ENCODE measurements around the gene RACK1.
A peak's percentile ranks its signal among the peaks of the same experiment; 100 is the strongest.

RACK1 gene

DNA sequence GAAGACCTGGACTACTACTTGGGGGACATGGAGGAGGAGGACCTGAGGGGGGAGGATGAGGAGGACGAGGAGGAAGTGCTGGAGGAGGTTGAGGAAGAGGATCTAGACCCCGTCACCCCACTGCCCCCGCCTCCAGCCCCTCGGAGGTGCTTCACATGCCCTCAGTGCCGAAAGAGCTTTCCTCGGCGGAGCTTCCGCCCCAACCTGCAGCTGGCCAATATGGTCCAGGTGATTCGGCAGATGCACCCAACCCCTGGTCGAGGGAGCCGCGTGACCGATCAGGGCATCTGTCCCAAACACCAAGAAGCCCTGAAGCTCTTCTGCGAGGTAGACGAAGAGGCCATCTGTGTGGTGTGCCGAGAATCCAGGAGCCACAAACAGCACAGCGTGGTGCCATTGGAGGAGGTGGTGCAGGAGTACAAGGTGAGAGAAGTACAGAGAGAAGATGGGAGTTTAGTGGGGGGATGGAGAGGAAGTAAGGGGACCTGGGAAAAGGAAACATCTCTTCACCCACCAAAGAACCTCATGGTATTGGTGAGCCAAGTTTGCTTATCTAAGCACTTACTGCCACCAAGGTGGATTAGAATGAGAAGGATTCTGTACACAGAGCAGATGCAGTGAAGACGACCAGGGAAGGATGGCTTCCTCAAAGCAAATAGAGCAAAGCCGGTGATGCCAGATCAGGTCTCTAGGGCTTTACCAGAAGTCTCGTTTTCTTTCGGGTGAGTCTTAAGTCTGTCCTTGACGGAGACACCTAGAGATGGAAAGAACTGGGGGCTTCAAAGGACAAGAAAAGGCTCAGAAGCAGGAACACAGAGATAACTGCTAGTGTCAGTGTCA is 19.1 kb downstream of the RACK1 start:
- FAIRE-seq (peak; percentile 48), DNase-seq (ENCODE audit: insufficient read length) (no peak)
- TF ChIP-seq POLR2A (IDR thresholded peaks at IDR 0.05; ENCODE audit: low read depth, low read length) (no peak), TAF1 (IDR thresholded peaks at IDR 0.05; ENCODE audit: borderline replicate concordance, low read depth, low read length) (no peak), POLR2AphosphoS5 (IDR thresholded peaks at IDR 0.05; ENCODE audit: low read depth, low read length) (no peak)

DNA sequence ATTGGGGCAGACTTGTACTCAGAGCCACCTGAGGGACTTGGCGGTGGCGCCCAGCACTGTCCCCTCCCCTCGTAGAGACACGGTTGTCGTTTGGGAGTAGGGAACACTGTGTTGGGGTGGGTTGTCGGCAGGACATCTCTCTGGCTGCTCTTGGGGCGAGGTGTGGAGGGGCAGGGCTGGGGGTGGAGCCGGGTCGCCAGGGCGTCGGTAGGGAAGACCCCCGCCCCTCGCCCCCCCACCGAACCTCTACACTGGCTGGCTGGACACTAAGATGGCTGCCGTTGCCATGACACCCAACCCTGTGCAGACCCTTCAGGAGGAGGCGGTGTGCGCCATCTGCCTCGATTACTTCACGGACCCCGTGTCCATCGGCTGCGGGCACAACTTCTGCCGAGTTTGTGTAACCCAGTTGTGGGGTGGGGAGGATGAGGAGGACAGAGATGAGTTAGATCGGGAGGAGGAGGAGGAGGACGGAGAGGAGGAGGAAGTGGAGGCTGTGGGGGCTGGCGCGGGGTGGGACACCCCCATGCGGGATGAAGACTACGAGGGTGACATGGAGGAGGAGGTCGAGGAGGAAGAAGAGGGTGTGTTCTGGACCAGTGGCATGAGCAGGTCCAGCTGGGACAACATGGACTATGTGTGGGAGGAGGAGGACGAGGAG is 19.8 kb downstream of the RACK1 start:
- FAIRE-seq (peak; percentile 40), DNase-seq (ENCODE audit: insufficient read length) (no peak)
- no peak for TF ChIP-seq TAF1 (IDR thresholded peaks at IDR 0.05; ENCODE audit: borderline replicate concordance, low read depth, low read length)
- no peak for TF ChIP-seq POLR2AphosphoS5 (IDR thresholded peaks at IDR 0.05; ENCODE audit: low read depth, low read length)
- TF ChIP-seq POLR2A (IDR thresholded peaks at IDR 0.05; ENCODE audit: low read depth, low read length) = no peak; the same call in 1 of the 2 replicates

- TF ChIP-seq POLR2AphosphoS5 (IDR thresholded peaks at IDR 0.05; ENCODE audit: low read depth, low read length) (peak; percentile 96), TAF1 (IDR thresholded peaks at IDR 0.05; ENCODE audit: borderline replicate concordance, low read depth, low read length) (peak; percentile 82), POLR2A (IDR thresholded peaks at IDR 0.05; ENCODE audit: low read depth, low read length) (peak; percentile 98)
- FAIRE-seq = peak; percentile 97
- no peak for DNase-seq (ENCODE audit: insufficient read length)
These were observed 20.5 kb downstream of the RACK1 start, which contains the start of gene TRIM41 for GRCh38 chr5:181223058-181223728. TSS of gene TRIM41 (plus strand) at chr5:181223281. CDS start at chr5:181224000, 719 bp downstream.

DNA sequence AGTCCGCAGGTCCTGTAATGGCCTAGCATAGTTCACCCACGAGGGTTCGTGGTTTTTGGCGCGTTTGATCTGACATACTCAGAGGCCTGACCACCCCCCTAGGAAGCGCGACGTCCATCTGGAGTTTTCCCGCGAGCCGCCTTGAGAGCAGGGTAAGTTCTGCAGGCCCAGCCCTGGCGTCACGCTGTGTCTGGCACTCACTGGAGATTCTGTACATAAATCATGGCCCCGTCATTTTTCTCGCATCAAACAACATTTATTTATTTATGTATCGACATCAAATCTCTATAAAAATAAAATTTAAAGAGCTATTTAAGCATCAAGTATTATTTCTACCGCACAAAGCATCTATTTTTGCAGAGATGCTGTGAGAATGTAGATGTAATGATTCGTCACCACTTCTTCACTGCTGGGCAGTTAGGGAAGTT is 21.1 kb downstream of the RACK1 start:
- DNase-seq (ENCODE audit: insufficient read length) = no peak
- TF ChIP-seq POLR2AphosphoS5 (IDR thresholded peaks at IDR 0.05; ENCODE audit: low read depth, low read length) (no peak), TAF1 (IDR thresholded peaks at IDR 0.05; ENCODE audit: borderline replicate concordance, low read depth, low read length) (no peak), POLR2A (IDR thresholded peaks at IDR 0.05; ENCODE audit: low read depth, low read length) (no peak)
- no peak for FAIRE-seq

DNA sequence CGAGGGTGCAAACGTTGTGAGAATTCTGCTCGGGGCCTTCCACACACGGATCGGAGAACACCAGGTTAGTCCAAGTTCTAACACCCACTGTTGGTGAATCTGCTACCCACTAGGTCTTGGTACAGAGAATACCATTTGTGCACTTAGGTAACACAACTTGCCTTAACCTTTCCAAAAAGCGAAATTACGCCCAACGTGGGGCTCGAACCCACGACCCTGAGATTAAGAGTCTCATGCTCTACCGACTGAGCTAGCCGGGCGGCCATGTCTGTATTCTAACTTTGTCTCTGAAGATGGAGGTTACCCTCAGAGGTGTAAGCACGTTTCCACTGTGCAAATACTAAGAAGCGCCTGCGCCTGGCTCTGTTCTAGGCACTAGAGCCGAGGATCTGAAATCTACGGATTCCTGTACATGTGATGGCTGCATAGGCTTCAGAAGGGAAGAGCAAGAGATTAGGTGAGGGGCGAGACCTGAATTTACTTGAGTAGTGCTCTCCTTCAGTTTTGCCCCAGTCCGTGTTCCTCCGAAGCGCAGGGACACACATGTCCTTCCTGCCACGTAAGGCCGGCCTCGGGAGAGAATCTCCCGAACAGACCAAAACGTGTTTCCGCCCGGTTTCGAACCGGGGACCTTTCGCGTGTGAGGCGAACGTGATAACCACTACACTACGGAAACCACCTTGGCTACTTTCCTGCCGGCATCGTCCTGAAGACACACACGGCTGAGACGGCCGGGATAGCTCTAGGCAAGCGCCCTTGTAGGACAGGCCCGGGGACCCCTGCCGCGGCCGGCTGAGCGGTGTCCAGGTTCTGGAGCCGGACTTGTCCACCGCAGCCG is 21.7 kb downstream of the RACK1 start:
- DNase-seq (ENCODE audit: insufficient read length) = no peak
- peak; percentile 54 for FAIRE-seq

GRCh38 chr5:181221105-181221791 is 22.5 kb downstream of the RACK1 start:
- FAIRE-seq = no peak
- TF ChIP-seq POLR2AphosphoS5 (IDR thresholded peaks at IDR 0.05; ENCODE audit: low read depth, low read length) (no peak), POLR2A (IDR thresholded peaks at IDR 0.05; ENCODE audit: low read depth, low read length) (no peak), TAF1 (IDR thresholded peaks at IDR 0.05; ENCODE audit: borderline replicate concordance, low read depth, low read length) (no peak)
- DNase-seq (ENCODE audit: insufficient read length) = no peak

More for the DNA sequence above, 21.7 kb downstream of the RACK1 start:
- TF ChIP-seq TAF1 (IDR thresholded peaks at IDR 0.05; ENCODE audit: borderline replicate concordance, low read depth, low read length) = no peak
- no peak for TF ChIP-seq POLR2AphosphoS5 (IDR thresholded peaks at IDR 0.05; ENCODE audit: low read depth, low read length)
- TF ChIP-seq POLR2A (IDR thresholded peaks at IDR 0.05; ENCODE audit: low read depth, low read length) = no peak

DNA sequence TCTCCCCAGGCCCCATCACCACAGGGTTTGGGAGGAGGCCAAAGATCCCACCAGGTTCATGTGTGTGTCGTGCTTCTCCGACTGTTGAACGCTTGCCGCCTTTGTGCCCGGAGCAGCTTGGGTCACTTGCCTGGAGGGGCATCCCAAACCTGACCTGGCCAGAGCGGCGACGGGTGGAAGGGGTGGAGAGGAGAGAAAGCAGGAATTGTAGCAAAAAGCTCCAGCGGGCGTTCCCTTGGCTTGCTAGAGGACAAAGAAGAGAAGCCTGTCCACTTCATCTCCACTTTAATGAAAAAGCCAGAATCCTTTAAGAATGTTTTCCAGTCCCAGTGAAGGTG is 23.6 kb downstream of the RACK1 start:
- FAIRE-seq (no peak), DNase-seq (ENCODE audit: insufficient read length) (no peak)
- TF ChIP-seq POLR2AphosphoS5 (IDR thresholded peaks at IDR 0.05; ENCODE audit: low read depth, low read length) = no peak
- TF ChIP-seq TAF1 (IDR thresholded peaks at IDR 0.05; ENCODE audit: borderline replicate concordance, low read depth, low read length) = no peak

DNA sequence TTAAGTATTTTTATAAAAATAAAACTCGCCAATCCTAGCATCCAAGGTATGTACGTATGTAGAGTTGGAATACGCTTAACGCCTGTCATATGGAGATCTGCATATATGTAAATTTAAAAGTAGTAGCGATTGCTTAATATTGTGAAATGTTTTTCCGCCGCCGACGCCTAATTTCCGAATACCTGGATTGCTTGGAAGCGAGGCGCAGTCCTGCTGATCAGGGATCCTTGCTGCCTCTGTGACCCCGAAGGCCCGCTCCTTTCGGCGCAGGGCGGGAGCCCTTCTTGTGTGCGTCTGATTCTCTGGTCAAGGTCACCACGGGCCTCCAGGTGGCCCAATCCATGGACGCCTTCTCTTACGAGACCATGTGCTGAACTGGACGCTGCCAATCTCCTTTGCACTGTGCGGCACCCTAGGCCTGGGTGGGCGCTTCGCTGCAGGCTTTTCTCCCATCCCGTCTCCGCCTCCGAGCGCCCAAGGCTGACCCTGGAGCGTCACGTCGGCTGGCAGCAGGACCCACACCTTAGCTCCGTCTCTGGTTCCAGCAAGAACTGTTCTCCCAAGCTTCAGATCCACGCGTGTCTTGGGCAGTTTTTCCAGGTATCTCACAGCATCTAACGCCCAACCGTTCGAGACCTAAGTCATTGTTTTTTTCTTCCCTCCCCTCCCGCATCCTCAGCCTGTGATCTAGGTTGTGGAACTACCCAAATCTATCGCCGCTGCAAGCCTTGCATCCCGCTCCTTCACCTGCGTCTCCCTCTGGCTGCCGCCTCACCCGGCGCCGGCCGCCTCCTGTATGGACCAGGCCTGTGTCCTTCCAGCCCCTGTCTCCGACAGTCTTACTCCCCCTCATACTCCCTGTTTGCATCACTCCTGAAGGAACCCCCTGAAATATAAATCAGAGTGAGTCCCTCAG is 24.2 kb downstream of the RACK1 start:
- no peak for FAIRE-seq
- DNase-seq (ENCODE audit: insufficient read length) = no peak
- no peak for TF ChIP-seq TAF1 (IDR thresholded peaks at IDR 0.05; ENCODE audit: borderline replicate concordance, low read depth, low read length)
- TF ChIP-seq POLR2AphosphoS5 (IDR thresholded peaks at IDR 0.05; ENCODE audit: low read depth, low read length) = no peak
- TF ChIP-seq POLR2A (IDR thresholded peaks at IDR 0.05; ENCODE audit: low read depth, low read length) = no peak

DNA sequence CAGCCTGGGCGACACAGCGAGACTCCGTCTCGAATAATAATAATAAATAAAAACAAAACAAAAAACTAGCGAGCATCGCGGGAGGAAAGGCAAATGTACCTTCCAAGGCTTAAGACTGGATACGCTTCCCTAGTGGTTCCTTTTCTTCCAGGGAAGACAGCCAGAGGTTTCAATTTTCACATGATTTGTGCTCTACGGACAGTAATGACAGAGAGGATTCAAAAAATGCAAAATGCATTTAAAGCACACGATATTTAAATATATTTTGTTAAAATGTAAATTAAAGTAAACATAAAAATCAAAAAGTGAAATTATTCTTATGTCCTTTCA is 24.9 kb downstream of the RACK1 start:
- DNase-seq (ENCODE audit: insufficient read length) (no peak), FAIRE-seq (no peak)
- no peak for TF ChIP-seq POLR2AphosphoS5 (IDR thresholded peaks at IDR 0.05; ENCODE audit: low read depth, low read length)
- no peak for TF ChIP-seq POLR2A (IDR thresholded peaks at IDR 0.05; ENCODE audit: low read depth, low read length)
- TF ChIP-seq TAF1 (IDR thresholded peaks at IDR 0.05; ENCODE audit: borderline replicate concordance, low read depth, low read length) = no peak

GRCh38 chr5:181217803-181218062 is 26.0 kb downstream of the RACK1 start:
- FAIRE-seq (peak; percentile 88), DNase-seq (ENCODE audit: insufficient read length) (no peak)
- TF ChIP-seq TAF1 (IDR thresholded peaks at IDR 0.05; ENCODE audit: borderline replicate concordance, low read depth, low read length) = no peak
- TF ChIP-seq POLR2AphosphoS5 (IDR thresholded peaks at IDR 0.05; ENCODE audit: low read depth, low read length) = no peak
- no peak for TF ChIP-seq POLR2A (IDR thresholded peaks at IDR 0.05; ENCODE audit: low read depth, low read length)
